Breast epithelium (tissue), 3 donors: ENCODE results near the gene MT1G.

Source experiments
- POLR2A ChIP-seq: fragments of 450-650 bp; IDR thresholded peaks from one replicate; pipeline ENCODE4 v1.6.1; 2016; ENCODE audit warnings: antibody characterized with exemption, mild to moderate bottlenecking, moderate library complexity
- POLR2AphosphoS5 ChIP-seq, 3 donors: sonication (generic); formaldehyde crosslinking; IDR thresholded peaks; one replicate each; pipeline ENCODE4 v1.6.1; 2017; ENCODE audit warnings: antibody characterized with exemption in 3 of 3
- TF ChIP-seq, protein P1 (sequence below), 3 donors: fragments of 450-650 bp; IDR thresholded peaks; one replicate each; pipeline ENCODE4 v1.5.1; 2016 to 2017; ENCODE audit warnings: antibody characterized with exemption in 3 of 3, mild to moderate bottlenecking in 3 of 3, moderate library complexity in 3 of 3

DNA sequence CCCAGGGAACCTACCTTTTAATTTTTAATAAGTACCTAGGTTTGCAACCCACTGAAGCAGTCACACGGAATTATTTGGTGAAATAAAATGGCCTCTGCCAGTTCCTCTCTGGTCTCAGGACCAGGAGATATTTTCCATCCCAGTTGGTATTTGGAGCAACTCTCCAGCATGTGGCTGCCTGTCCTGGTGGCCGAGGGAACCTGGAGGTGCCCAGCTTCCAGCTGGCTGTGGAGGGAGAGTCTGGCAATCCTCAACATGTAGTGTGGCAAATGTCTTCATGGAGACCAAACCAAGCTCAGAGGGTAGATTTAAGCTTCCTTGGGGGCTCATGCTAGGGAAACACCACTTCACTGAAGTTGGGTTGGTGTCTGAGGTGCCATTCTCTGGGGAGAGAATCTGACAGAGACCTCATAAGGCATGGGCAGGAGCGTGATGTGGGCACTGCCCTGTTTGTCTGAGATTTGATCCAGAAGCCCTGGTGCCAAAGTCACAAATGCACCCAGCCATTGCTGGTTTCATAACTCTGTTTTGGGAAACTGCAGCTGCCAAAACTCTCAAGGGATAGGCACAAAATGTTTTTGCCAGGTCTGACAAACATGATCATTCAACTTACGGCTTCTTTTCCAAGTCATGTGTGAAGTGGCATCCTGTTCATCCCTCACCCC is 17.2 kb upstream of the MT1G start:
- TF ChIP-seq POLR2AphosphoS5 (IDR thresholded peaks at IDR 0.05) (no peak), POLR2A (no peak)
- TF ChIP-seq, protein P1, sequence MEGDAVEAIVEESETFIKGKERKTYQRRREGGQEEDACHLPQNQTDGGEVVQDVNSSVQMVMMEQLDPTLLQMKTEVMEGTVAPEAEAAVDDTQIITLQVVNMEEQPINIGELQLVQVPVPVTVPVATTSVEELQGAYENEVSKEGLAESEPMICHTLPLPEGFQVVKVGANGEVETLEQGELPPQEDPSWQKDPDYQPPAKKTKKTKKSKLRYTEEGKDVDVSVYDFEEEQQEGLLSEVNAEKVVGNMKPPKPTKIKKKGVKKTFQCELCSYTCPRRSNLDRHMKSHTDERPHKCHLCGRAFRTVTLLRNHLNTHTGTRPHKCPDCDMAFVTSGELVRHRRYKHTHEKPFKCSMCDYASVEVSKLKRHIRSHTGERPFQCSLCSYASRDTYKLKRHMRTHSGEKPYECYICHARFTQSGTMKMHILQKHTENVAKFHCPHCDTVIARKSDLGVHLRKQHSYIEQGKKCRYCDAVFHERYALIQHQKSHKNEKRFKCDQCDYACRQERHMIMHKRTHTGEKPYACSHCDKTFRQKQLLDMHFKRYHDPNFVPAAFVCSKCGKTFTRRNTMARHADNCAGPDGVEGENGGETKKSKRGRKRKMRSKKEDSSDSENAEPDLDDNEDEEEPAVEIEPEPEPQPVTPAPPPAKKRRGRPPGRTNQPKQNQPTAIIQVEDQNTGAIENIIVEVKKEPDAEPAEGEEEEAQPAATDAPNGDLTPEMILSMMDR (IDR thresholded peaks at IDR 0.05): no peak
